GM12878 (cell line): ENCODE data around the gene DCP1B. TPM values are rescaled to one million over a fixed set of nuclear protein-coding genes. Genes with fewer than 3 reads are reported as not detected.

Experiments
- ATAC-seq: fragments of 200-7000 bp; cut with Tn5 transposase; 3 replicates; pipeline ENCODE4 v1.9.1; 2020; ENCODE audit warnings: mild to moderate bottlenecking, moderate library complexity
- BruUV-seq: library from RNA; stranded (reverse); fragments of 400-500 nt; replicated peaks from 2 replicates; lab custom pipeline; 2021; lab: Mats Ljungman, UMichigan
- CTCF ChIA-PET: fragments of 300-600 bp; sonication (Branson Sonifier 250); formaldehyde crosslinking; extraction: SDS; loops from one replicate; lab custom pipeline; 2021; ENCODE audit warnings: inconsistent platforms; lab: Yijun Ruan, JAX
- POLR2A ChIA-PET: fragments of 350-600 bp; formaldehyde crosslinking; extraction: SDS; loops from one replicate; lab custom pipeline; 2021; ENCODE audit warnings: inconsistent platforms; lab: Charles Lee
- RAD21 ChIA-PET: fragments of 300-600 bp; sonication (Branson Sonifier 250); formaldehyde crosslinking; loops from one replicate; lab custom pipeline; 2023; ENCODE audit warnings: antibody characterized with exemption; ENCODE audit not compliant: unreplicated experiment; lab: Charles Lee
- SMC1A ChIA-PET: fragments of 300-600 bp; sonication (Branson Sonifier 250); formaldehyde crosslinking; loops from one replicate; lab custom pipeline; 2023; ENCODE audit not compliant: unreplicated experiment, uncharacterized antibody; lab: Charles Lee
- DNase-seq: peaks from one replicate; pipeline ENCODE4 v3.0.0-alpha.2; 2011; ENCODE audit warnings: low read depth, low spot score
- FAIRE-seq: peaks from 3 replicates; lab custom pipeline; 2011; peaks lifted over from hg19 to GRCh38; lab: Jason Lieb, UNC
- H2AFZ ChIP-seq: 2 replicates; pipeline ENCODE4 v1.6.0; 2011; ENCODE audit warnings: low read depth, low read length, control low read depth; ENCODE audit not compliant: control insufficient read depth
- H3K27ac ChIP-seq: 2 replicates; pipeline ENCODE4 v1.5.1; 2011; ENCODE audit warnings: control low read depth; ENCODE audit not compliant: control insufficient read depth, insufficient read depth
- H3K27me3 ChIP-seq, 2 experiments: replicated peaks in 1 of 2; 2 replicates each; pipeline versions ENCODE4 v1.6.0 to v1.6.1; 2011; ENCODE audit warnings: low read length in 1 of 2; ENCODE audit not compliant: control insufficient read depth in 2 of 2, insufficient read depth in 2 of 2
- H3K36me3 ChIP-seq, 2 experiments: 2 replicates each; pipeline ENCODE4 v1.5.1; 2011; ENCODE audit warnings: low read length in 1 of 2; ENCODE audit not compliant: control insufficient read depth in 2 of 2, insufficient read depth in 2 of 2
- H3K4me1 ChIP-seq: 2 replicates; pipeline ENCODE4 v1.6.1; 2011; ENCODE audit warnings: mild to moderate bottlenecking, low read length, moderate library complexity, mixed read lengths; ENCODE audit not compliant: control insufficient read depth, insufficient read depth
- H3K4me2 ChIP-seq: 2 replicates; pipeline ENCODE4 v1.6.0; 2011; ENCODE audit warnings: control low read depth; ENCODE audit not compliant: control insufficient read depth, insufficient read depth
- H3K4me3 ChIP-seq: fragments of 200-600 bp; sonication (generic); 2 replicates; pipeline ENCODE4 v1.5.1; 2016
- H3K79me2 ChIP-seq: 2 replicates; pipeline ENCODE4 v1.6.0; 2011; ENCODE audit warnings: low read length; ENCODE audit not compliant: control insufficient read depth, insufficient read depth
- H3K9ac ChIP-seq: 2 replicates; pipeline ENCODE4 v1.8.0; 2011; ENCODE audit warnings: low read length, control low read depth, mixed read lengths; ENCODE audit not compliant: control insufficient read depth, insufficient read depth
- H3K9me3 ChIP-seq: replicated peaks from 3 replicates; pipeline ENCODE4 v1.5.1; 2011; ENCODE audit warnings: mild to moderate bottlenecking, low read length; ENCODE audit not compliant: control insufficient read depth, insufficient read depth
- H4K20me1 ChIP-seq: 2 replicates; pipeline ENCODE4 v1.6.0; 2011; ENCODE audit not compliant: control insufficient read depth, insufficient read depth
- BCL11A ChIP-seq: IDR thresholded peaks from 2 replicates; pipeline ENCODE4 v1.6.1; 2011; ENCODE audit warnings: low read depth, low read length
- CHD4 ChIP-seq: fragments of 200-600 bp; sonication (generic); IDR thresholded peaks from 2 replicates; pipeline ENCODE4 v1.6.1; 2016; ENCODE audit warnings: mild to moderate bottlenecking
- IKZF1 ChIP-seq: fragments of 450-650 bp; conservative IDR thresholded peaks from 2 replicates; pipeline ENCODE4 v1.6.1; 2017; ENCODE audit warnings: antibody characterized with exemption, mild to moderate bottlenecking
- POLR2AphosphoS2 ChIP-seq: IDR thresholded peaks from 2 replicates; pipeline ENCODE4 v1.6.1; 2011; ENCODE audit warnings: low read depth, mild to moderate bottlenecking, low read length, improper control_type of control experiment, moderate library complexity
- RCOR1 ChIP-seq: conservative IDR thresholded peaks from 2 replicates; pipeline ENCODE4 v1.6.1; 2012; ENCODE audit warnings: low read depth, low read length, improper control_type of control experiment
- SRF ChIP-seq, 2 experiments: IDR thresholded peaks; 2 replicates each; pipeline ENCODE4 v1.6.1; 2011; ENCODE audit warnings: low read depth in 2 of 2, low read length in 2 of 2, mild to moderate bottlenecking in 1 of 2, moderate library complexity in 1 of 2
- STAT1 ChIP-seq: fragments of 450-650 bp; conservative IDR thresholded peaks from 2 replicates; pipeline ENCODE4 v1.6.1; 2014; ENCODE audit warnings: antibody characterized with exemption, mild to moderate bottlenecking
- WRNIP1 ChIP-seq: IDR thresholded peaks from 2 replicates; pipeline ENCODE4 v1.6.1; 2011; ENCODE audit warnings: low read depth, low read length, improper control_type of control experiment, borderline replicate concordance
- YBX1 ChIP-seq: fragments of 450-650 bp; IDR thresholded peaks from 2 replicates; pipeline ENCODE4 v1.6.1; 2016; ENCODE audit warnings: antibody characterized with exemption
- ZNF384 ChIP-seq: IDR thresholded peaks from 2 replicates; pipeline ENCODE4 v1.6.1; 2012; ENCODE audit warnings: low read depth, mild to moderate bottlenecking, low read length, improper control_type of control experiment, borderline replicate concordance
- WGBS: methylation state at CpG from one replicate; pipeline ENCODE4 v1.1.6; 2016; ENCODE audit warnings: low lambda C conversion rate; ENCODE audit not compliant: insufficient replicate concordance, insufficient coverage; ENCODE audit errors: missing lambda C conversion rate; 5-methylcytosine and 5-hydroxymethylcytosine counted together
- in situ Hi-C: fragments of 300-500 bp; cut with MboI; formaldehyde crosslinking; loops from 9 replicates; pipeline ENCODE4 v1.14.3; 2018; ENCODE audit warnings: mixed read lengths
- intact Hi-C: fragments of 100-400 bp; cut with micrococcal nuclease; formaldehyde crosslinking; loops from one replicate; pipeline ENCODE4 v1.14.2; 2022; ENCODE audit not compliant: unreplicated experiment
- polyA plus RNA-seq, 11 experiments: library from polyadenylated mRNA; depleted of rRNA in 4 of 11; unstranded in 6 of 11; stranded (reverse) in 5 of 11; fragments of >200 nt; fragmentation: Nextera tagmentation in 4 of 11; fragmentation: Illumina TruSeq in 1 of 11; extraction: Ambion mirVana in 4 of 11; extraction: Trizol in 1 of 11; gene quantifications; 1 replicate in 1 of 11; 2 replicates in 10 of 11; pipeline versions ENCODE4 v1.2.1 to v1.2.3, GENCODE V29; 2011 to 2016; ENCODE audit warnings: inconsistent platforms in 2 of 11, missing spikeins in 2 of 11, low read depth in 1 of 11
- total RNA-seq, 4 experiments: library from RNA; depleted of rRNA in 3 of 4; stranded (reverse); fragments of >200 nt in 3 of 4; fragmentation: Illumina TruSeq in 1 of 4; extraction: Trizol in 1 of 4; gene quantifications; 2 replicates each; pipeline versions ENCODE4 v1.2.1 to v1.2.3, GENCODE V29; 2013 to 2021
- TF ChIP-seq, protein P1 (sequence below): fragments of 450-650 bp; IDR thresholded peaks from 2 replicates; pipeline ENCODE4 v1.6.1; 2017; ENCODE audit warnings: borderline replicate concordance
- TF ChIP-seq, protein P2 (sequence below): fragments of 450-650 bp; formaldehyde crosslinking; IDR thresholded peaks from 2 replicates; pipeline ENCODE4 v1.4.0; 2020; ENCODE audit warnings: mild to moderate bottlenecking, moderate library complexity
- TF ChIP-seq, protein P3 (sequence below): fragments of 450-650 bp; IDR thresholded peaks from 2 replicates; pipeline ENCODE4 v1.6.1; 2016; ENCODE audit warnings: mild to moderate bottlenecking

Gene DCP1B
- total and polyA plus RNA-seq, 10 of the 15 experiments (the other 5 are each of a cell fraction or from before 2014, with no cell fraction given), result 1.3 to 23.4 (median 15.3) TPM

DNA sequence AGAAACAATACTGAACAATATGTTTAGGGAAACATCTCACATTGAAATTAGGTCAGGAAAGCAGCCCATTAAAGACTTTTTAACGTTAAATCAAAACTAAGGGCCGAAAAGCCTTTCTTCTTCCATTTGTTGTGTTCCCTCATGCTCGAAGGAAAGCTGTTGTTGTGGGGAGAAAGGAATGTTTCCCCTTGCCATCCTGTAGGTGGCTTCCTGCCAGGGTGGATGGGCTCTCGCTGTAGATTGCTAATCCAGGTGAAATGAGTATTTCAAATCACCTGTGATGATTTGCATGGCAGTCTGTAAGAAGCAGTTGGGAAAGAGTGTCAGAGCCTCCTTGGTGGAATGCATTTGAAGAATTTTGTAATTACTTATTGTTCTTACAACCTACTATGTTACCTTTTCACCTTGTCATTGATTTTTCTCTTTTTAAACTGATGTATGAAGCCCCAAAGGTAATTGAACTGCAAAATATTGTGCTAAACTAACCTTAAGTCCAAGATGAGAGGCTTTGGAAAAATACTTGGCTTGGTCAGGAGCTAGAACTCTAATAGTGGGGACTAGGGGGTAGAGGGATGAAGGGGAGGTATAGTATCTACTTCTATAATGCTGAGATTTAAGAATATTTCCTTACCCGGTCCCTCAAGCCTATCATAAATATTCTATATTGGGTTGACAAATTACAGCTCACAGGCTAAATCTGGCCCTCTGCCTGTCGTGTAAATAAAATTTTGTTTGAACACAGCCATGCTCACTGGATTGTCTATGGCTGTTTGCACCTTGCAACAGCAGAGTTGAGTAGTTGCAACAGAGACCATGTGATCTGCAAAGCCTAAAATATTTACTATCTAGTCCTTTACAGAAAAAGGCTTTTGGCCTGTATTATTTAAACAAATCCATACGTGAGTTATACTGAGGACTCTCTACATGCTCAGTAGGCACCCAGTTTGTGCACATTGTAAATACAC, 7.7 kb upstream of the DCP1B start:
- no peak for FAIRE-seq

More for the DNA sequence above, 7.7 kb upstream of the DCP1B start:
- ATAC-seq, result no peak
- ChIA-PET POLR2A (no interaction called here), SMC1A (interaction anchor here (0.9 to 1.2 kb wide), 2 partner anchors 221 to 358 kb away, joined by 3 read pairs; no protein-coding TSS in a partner anchor), RAD21 (no interaction called here), CTCF (interaction anchor here (0.8 to 1.4 kb wide), 2 partner anchors 21 to 72 kb away, joined by 4 read pairs; no protein-coding TSS in a partner anchor)
- no peaks in the 10 kb centered on the region for H3K9me3 ChIP-seq
- WGBS, result 39% methylated on average over 7 of the region's 7 CpGs
- no peak overlapping the region for H3K4me2 ChIP-seq
- in situ Hi-C loops (no loop called here), intact Hi-C loops (no loop called here)
- no peaks in the 10 kb centered on the region for H4K20me1 ChIP-seq
- H3K9ac ChIP-seq, result no peak overlapping the region
- no peaks in the 10 kb centered on the region for H3K36me3 ChIP-seq
- no peak overlapping the region for H3K27ac ChIP-seq
- H3K4me1 ChIP-seq, result no peaks in the 10 kb centered on the region
- H3K4me3 ChIP-seq, result no peak overlapping the region
- H2AFZ ChIP-seq, result no peak overlapping the region
- BruUV-seq, result no TSS peak
- H3K27me3 ChIP-seq, result no peaks in the 10 kb centered on the region
- DNase-seq, result no peak
- no peaks in the 10 kb centered on the region for H3K79me2 ChIP-seq
- TF ChIP-seq POLR2AphosphoS2, result no peak
- TF ChIP-seq BCL11A, result no peak
- TF ChIP-seq, protein P1, sequence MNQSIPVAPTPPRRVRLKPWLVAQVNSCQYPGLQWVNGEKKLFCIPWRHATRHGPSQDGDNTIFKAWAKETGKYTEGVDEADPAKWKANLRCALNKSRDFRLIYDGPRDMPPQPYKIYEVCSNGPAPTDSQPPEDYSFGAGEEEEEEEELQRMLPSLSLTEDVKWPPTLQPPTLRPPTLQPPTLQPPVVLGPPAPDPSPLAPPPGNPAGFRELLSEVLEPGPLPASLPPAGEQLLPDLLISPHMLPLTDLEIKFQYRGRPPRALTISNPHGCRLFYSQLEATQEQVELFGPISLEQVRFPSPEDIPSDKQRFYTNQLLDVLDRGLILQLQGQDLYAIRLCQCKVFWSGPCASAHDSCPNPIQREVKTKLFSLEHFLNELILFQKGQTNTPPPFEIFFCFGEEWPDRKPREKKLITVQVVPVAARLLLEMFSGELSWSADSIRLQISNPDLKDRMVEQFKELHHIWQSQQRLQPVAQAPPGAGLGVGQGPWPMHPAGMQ, result no peak
- no peak for TF ChIP-seq IKZF1
- TF ChIP-seq, protein P2, sequence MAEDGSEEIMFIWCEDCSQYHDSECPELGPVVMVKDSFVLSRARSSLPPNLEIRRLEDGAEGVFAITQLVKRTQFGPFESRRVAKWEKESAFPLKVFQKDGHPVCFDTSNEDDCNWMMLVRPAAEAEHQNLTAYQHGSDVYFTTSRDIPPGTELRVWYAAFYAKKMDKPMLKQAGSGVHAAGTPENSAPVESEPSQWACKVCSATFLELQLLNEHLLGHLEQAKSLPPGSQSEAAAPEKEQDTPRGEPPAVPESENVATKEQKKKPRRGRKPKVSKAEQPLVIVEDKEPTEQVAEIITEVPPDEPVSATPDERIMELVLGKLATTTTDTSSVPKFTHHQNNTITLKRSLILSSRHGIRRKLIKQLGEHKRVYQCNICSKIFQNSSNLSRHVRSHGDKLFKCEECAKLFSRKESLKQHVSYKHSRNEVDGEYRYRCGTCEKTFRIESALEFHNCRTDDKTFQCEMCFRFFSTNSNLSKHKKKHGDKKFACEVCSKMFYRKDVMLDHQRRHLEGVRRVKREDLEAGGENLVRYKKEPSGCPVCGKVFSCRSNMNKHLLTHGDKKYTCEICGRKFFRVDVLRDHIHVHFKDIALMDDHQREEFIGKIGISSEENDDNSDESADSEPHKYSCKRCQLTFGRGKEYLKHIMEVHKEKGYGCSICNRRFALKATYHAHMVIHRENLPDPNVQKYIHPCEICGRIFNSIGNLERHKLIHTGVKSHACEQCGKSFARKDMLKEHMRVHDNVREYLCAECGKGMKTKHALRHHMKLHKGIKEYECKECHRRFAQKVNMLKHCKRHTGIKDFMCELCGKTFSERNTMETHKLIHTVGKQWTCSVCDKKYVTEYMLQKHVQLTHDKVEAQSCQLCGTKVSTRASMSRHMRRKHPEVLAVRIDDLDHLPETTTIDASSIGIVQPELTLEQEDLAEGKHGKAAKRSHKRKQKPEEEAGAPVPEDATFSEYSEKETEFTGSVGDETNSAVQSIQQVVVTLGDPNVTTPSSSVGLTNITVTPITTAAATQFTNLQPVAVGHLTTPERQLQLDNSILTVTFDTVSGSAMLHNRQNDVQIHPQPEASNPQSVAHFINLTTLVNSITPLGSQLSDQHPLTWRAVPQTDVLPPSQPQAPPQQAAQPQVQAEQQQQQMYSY (CRISPR knock-in tag), result no peak
- TF ChIP-seq, protein P3, sequence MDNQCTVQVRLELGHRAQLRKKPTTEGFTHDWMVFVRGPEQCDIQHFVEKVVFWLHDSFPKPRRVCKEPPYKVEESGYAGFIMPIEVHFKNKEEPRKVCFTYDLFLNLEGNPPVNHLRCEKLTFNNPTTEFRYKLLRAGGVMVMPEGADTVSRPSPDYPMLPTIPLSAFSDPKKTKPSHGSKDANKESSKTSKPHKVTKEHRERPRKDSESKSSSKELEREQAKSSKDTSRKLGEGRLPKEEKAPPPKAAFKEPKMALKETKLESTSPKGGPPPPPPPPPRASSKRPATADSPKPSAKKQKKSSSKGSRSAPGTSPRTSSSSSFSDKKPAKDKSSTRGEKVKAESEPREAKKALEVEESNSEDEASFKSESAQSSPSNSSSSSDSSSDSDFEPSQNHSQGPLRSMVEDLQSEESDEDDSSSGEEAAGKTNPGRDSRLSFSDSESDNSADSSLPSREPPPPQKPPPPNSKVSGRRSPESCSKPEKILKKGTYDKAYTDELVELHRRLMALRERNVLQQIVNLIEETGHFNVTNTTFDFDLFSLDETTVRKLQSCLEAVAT, result no peak
- TF ChIP-seq ZNF384, result no peak
- TF ChIP-seq STAT1, result no peak
- TF ChIP-seq CHD4, result no peak
- TF ChIP-seq YBX1, result no peak
- TF ChIP-seq RCOR1, result no peak
- no peak for TF ChIP-seq WRNIP1
- no peak for TF ChIP-seq SRF (IDR thresholded peaks at IDR 0.05; ENCODE audit: low read depth in 2 of 2, low read length in 2 of 2)
